Spleen (tissue), 7 donors: ENCODE results near the gene ULBP2.

Experiments
- CTCF ChIP-seq, 11 experiments: fragments of 200-600 bp in 7 of 11; fragments of 450-650 bp in 4 of 11; sonication (generic) in 4 of 11; IDR thresholded peaks in 8 of 11; conservative IDR thresholded peaks in 3 of 11; 1 replicate in 7 of 11; 2 replicates in 4 of 11; pipeline versions ENCODE4 v1.4.0 to v1.8.0; 2016 to 2021; ENCODE audit warnings: antibody characterized with exemption in 11 of 11, inconsistent platforms in 4 of 11, mild to moderate bottlenecking in 1 of 11
- POLR2A ChIP-seq, 3 donors: fragments of 450-650 bp; IDR thresholded peaks; one replicate each; pipeline ENCODE4 v1.5.1; 2017; ENCODE audit warnings: antibody characterized with exemption in 3 of 3, mild to moderate bottlenecking in 1 of 3
- POLR2AphosphoS5 ChIP-seq, 3 donors: sonication (generic); formaldehyde crosslinking; IDR thresholded peaks; one replicate each; pipeline ENCODE4 v1.5.1; 2017; ENCODE audit warnings: antibody characterized with exemption in 3 of 3
- donor health status: DM: no; HTN: no; CAD: no; lungs with moderate emphysema.
- donor health status: DM: no; HTN: no; CAD: no.
- donor health status: DM: no; HTN: no; CAD: no.

- no peak for TF ChIP-seq CTCF (IDR thresholded peaks at IDR 0.05 in 8 of 11, conservative IDR thresholded peaks at IDR 0.05 in 3 of 11)
- no peak for TF ChIP-seq POLR2A (IDR thresholded peaks at IDR 0.05)
- no peak for TF ChIP-seq POLR2AphosphoS5 (IDR thresholded peaks at IDR 0.05)
These were observed 631 bp downstream of the ULBP2 start for GRCh38 chr6:149942461-149942829.
